ENCODE data around the gene EBLN2. TPM values are rescaled to one million over a fixed set of nuclear protein-coding genes. Genes with fewer than 3 reads are reported as not detected.

EBLN2 gene
- 1 to 10 TPM; 2.7 to 2.8 (median 2.7) TPM for polyA plus RNA-seq (ENCODE audit: insufficient read length in 3 of 3)

- no peak for DNase-seq (ENCODE audit: low read depth in 3 of 3, low spot score in 2 of 3)
Measured at GRCh38 chr3:73061416-73061815, at the start of gene EBLN2. Gene EBLN2, plus strand, starts transcription at chr3:73061659. Its CDS starts 423 bp downstream, at chr3:73062082.

- no peak for DNase-seq (ENCODE audit: low read depth in 3 of 3, low spot score in 2 of 3)
Measured at GRCh38 chr3:73018298-73018697, 43.2 kb upstream of the EBLN2 start.

- DNase-seq (ENCODE audit: low read depth in 3 of 3, low spot score in 2 of 3), result no peak
Measured at GRCh38 chr3:73018790-73019441, 42.5 kb upstream of the EBLN2 start.

GRCh38 chr3:73021301-73021835 lies 40.1 kb upstream of the EBLN2 start:
- DNase-seq (ENCODE audit: low read depth in 3 of 3, low spot score in 2 of 3), result no peak

GRCh38 chr3:73024836-73025235 lies 36.6 kb upstream of the EBLN2 start:
- DNase-seq (ENCODE audit: low read depth in 3 of 3, low spot score in 2 of 3), result no peak

GRCh38 chr3:73026111-73026759 lies 35.2 kb upstream of the EBLN2 start:
- DNase-seq (ENCODE audit: low read depth in 3 of 3, low spot score in 2 of 3), result no peak

GRCh38 chr3:73026760-73027113 lies 34.7 kb upstream of the EBLN2 start:
- no peak for DNase-seq (ENCODE audit: low read depth in 3 of 3, low spot score in 2 of 3)

GRCh38 chr3:73028803-73029202 lies 32.7 kb upstream of the EBLN2 start:
- DNase-seq (ENCODE audit: low read depth in 3 of 3, low spot score in 2 of 3), result no peak

- DNase-seq (ENCODE audit: low read depth in 3 of 3, low spot score in 2 of 3), result no peak
Measured at GRCh38 chr3:73029321-73029796, 32.1 kb upstream of the EBLN2 start.

GRCh38 chr3:73030073-73030597 lies 31.3 kb upstream of the EBLN2 start:
- no peak for DNase-seq (ENCODE audit: low read depth in 3 of 3, low spot score in 2 of 3)

GRCh38 chr3:73031573-73032103 lies 29.8 kb upstream of the EBLN2 start:
- DNase-seq (ENCODE audit: low read depth in 3 of 3, low spot score in 2 of 3), result no peak

- DNase-seq (ENCODE audit: low read depth in 3 of 3, low spot score in 2 of 3), result no peak
Measured at GRCh38 chr3:73036694-73037591, 24.5 kb upstream of the EBLN2 start.

GRCh38 chr3:73041537-73041936 lies 19.9 kb upstream of the EBLN2 start:
- no peak for DNase-seq (ENCODE audit: low read depth in 3 of 3, low spot score in 2 of 3)

GRCh38 chr3:73043414-73043813 lies 18.0 kb upstream of the EBLN2 start:
- DNase-seq (ENCODE audit: low read depth in 3 of 3, low spot score in 2 of 3), result no peak

GRCh38 chr3:73045391-73045790 lies 16.1 kb upstream of the EBLN2 start:
- DNase-seq (ENCODE audit: low read depth in 3 of 3, low spot score in 2 of 3), result no peak

- no peak for DNase-seq (ENCODE audit: low read depth in 3 of 3, low spot score in 2 of 3)
Measured at GRCh38 chr3:73046195-73046594, 15.3 kb upstream of the EBLN2 start.

- DNase-seq (ENCODE audit: low read depth in 3 of 3, low spot score in 2 of 3), result no peak
Measured at GRCh38 chr3:73049319-73049718, 12.1 kb upstream of the EBLN2 start.

- no peak for DNase-seq (ENCODE audit: low read depth in 3 of 3, low spot score in 2 of 3)
Measured at GRCh38 chr3:73052857-73053256, 8.6 kb upstream of the EBLN2 start.

GRCh38 chr3:73055583-73055982 lies 5.9 kb upstream of the EBLN2 start:
- DNase-seq (ENCODE audit: low read depth in 3 of 3, low spot score in 2 of 3), result no peak

- DNase-seq (ENCODE audit: low read depth in 3 of 3, low spot score in 2 of 3), result peak in 2 of 3 donors; percentile 13 to 19
Measured at GRCh38 chr3:73056014-73056844, 5.2 kb upstream of the EBLN2 start.
